SU-DHL-6 (cell line): ENCODE results near the gene A3GALT2.
"Not testable (repeated sequence)": the region's sequence is repeated elsewhere in the genome, so short reads cannot be mapped to it uniquely, and the experiment has no call there.

Source experiments
- H2AFZ ChIP-seq: fragments of 200-600 bp; sonication (generic); 2 replicates; pipeline ENCODE4 v1.6.1; 2014; ENCODE audit warnings: low read depth, mild to moderate bottlenecking, moderate library complexity, mixed read lengths, antibody characterized with exemption, low read length; ENCODE audit not compliant: severe bottlenecking
- H3F3A ChIP-seq: fragments of 200-600 bp; shearing (Covaris generic); 2 replicates; pipeline ENCODE4 v1.6.0; 2016; ENCODE audit warnings: antibody characterized with exemption, mild to moderate bottlenecking; ENCODE audit not compliant: insufficient read depth
- H3K27ac ChIP-seq: fragments of 200-600 bp; sonication (generic); 2 replicates; pipeline ENCODE4 v1.5.1; 2016; ENCODE audit warnings: low read depth, mild to moderate bottlenecking, low read length, moderate library complexity, mixed read lengths
- H3K27me3 ChIP-seq: fragments of 200-600 bp; sonication (generic), shearing (Covaris generic); 2 replicates; pipeline ENCODE4 v1.6.0; 2014; ENCODE audit warnings: mild to moderate bottlenecking, low read length
- H3K36me3 ChIP-seq: fragments of 200-600 bp; sonication (generic); 2 replicates; pipeline ENCODE4 v1.6.1; 2014; ENCODE audit warnings: mild to moderate bottlenecking, low read length, mixed read lengths
- H3K4me2 ChIP-seq: fragments of 300-600, 200-600 bp; shearing (Covaris generic), sonication (generic); 2 replicates; pipeline ENCODE4 v1.6.0; 2014; ENCODE audit warnings: low read length, low read depth, mild to moderate bottlenecking; ENCODE audit not compliant: poor library complexity, severe bottlenecking
- H3K4me3 ChIP-seq: fragments of 200-600 bp; sonication (generic); 2 replicates; pipeline ENCODE4 v1.5.1; 2014; ENCODE audit warnings: antibody characterized with exemption, low read length, mild to moderate bottlenecking, mixed read lengths; ENCODE audit not compliant: insufficient read depth, poor library complexity, severe bottlenecking
- H3K79me2 ChIP-seq: fragments of 200-600 bp; sonication (generic); 2 replicates; pipeline ENCODE4 v1.6.1; 2014; ENCODE audit warnings: mild to moderate bottlenecking, low read length, moderate library complexity; ENCODE audit not compliant: insufficient read depth
- H3K9ac ChIP-seq: fragments of 200-600 bp; sonication (generic); 2 replicates; pipeline ENCODE4 v1.7.0; 2014; ENCODE audit warnings: mild to moderate bottlenecking, low read length
- H3K9me2 ChIP-seq: fragments of 200-600 bp; sonication (generic); replicated peaks from 2 replicates; pipeline ENCODE4 v1.6.1; 2014; ENCODE audit warnings: low read length; ENCODE audit not compliant: insufficient read depth
- H3K9me3 ChIP-seq: fragments of 200-600 bp; sonication (generic); 2 replicates; pipeline ENCODE4 v1.6.1; 2014; ENCODE audit warnings: low read length, mixed read lengths; ENCODE audit not compliant: insufficient read depth
- H4K20me1 ChIP-seq: fragments of 200-600 bp; sonication (generic); 2 replicates; pipeline ENCODE4 v1.6.1; 2014; ENCODE audit warnings: low read depth, mild to moderate bottlenecking, antibody characterized with exemption, low read length, moderate library complexity, mixed read lengths
- CTCF ChIP-seq: fragments of 200-600 bp; sonication (generic); IDR thresholded peaks from one replicate; pipeline ENCODE4 v1.5.1; 2017; ENCODE audit warnings: antibody characterized with exemption, mild to moderate bottlenecking, low read length, moderate library complexity; ENCODE audit not compliant: insufficient read depth, poor library complexity, severe bottlenecking
- EZH2phosphoT487 ChIP-seq: fragments of 200-600 bp; sonication (generic), shearing (Covaris generic); conservative IDR thresholded peaks from 2 replicates; pipeline ENCODE4 v1.6.1; 2018; ENCODE audit warnings: mild to moderate bottlenecking, antibody characterized with exemption, low read length, moderate library complexity, mixed read lengths

Gene A3GALT2

DNA sequence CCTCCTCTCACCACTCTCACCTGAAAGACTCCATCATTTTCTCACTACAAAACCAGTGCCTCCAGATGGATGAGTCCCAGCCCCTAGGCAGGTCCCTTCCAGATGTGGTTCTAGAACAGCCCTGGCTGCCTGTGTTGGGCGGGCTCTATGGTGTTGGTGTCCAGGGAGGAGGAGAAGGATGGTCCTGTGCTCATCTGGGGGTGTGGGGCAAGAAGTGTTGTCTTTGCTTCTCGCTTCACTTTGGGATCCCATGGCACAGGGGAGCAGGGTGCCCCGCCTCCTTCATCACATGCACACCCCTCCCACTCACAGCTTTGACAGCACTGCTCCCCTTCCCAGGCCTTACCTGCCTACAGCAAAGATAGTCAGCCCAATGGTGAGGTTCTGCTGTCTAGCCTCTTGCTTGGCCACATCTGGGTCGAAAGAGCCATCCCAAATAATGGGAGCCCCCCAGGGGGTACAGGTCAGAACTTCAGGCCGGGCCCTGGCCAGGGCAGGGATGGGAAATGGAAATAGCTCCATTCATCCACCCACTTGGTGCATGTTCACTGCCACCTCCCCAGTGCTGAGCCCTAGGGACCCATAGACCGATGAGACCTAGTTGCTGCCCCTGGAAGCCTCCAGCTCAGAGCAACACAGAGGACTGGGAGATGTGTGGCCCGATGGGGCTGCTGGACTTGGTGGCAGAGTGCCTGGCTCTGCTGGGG, 9.0 kb downstream of the A3GALT2 start:
- no peak overlapping the region for H3K4me2 ChIP-seq
- H3K9me2 ChIP-seq = no peaks in the 10 kb centered on the region
- H3K9ac ChIP-seq = no peak overlapping the region
- no peaks in the 10 kb centered on the region for H3K27me3 ChIP-seq
- no peaks in the 10 kb centered on the region for H4K20me1 ChIP-seq
- no peak overlapping the region for H3K4me3 ChIP-seq
- H3K27ac ChIP-seq = no peak overlapping the region
- H3K9me3 ChIP-seq = no peaks in the 10 kb centered on the region
- no peaks in the 10 kb centered on the region for H3K79me2 ChIP-seq
- H3F3A ChIP-seq = no peaks in the 10 kb centered on the region
- H2AFZ ChIP-seq = no peak overlapping the region
- no peaks in the 10 kb centered on the region for H3K36me3 ChIP-seq
- TF ChIP-seq CTCF = no peak
- TF ChIP-seq EZH2phosphoT487 = no peak

- H3K9ac ChIP-seq = no peak overlapping the region
- H3K9me2 ChIP-seq = no peaks in the 10 kb centered on the region
Observed at GRCh38 chr1:33310702-33311101, 10.2 kb downstream of the A3GALT2 start.

DNA sequence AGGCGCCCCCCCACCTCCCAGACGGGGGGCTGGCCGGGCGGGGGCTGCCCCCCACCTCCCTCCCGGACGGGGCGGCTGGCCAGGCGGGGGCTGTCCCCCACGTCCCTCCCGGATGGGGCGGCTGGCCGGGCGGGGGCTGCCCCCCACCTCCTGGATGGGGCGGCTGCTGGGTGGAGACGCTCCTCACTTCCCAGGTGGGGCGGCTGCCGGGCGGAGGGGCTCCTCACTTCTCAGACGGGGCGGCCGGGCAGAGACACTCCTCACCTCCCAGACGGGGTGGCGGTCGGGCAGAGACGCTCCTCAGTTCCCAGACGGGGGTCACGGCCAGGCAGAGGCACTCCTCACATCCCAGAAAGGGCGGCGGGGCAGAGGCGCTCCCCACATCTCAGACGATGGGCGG, 11.5 kb downstream of the A3GALT2 start:
- not testable (repeated sequence) for H3K79me2 ChIP-seq, H3K9ac ChIP-seq, H3K4me2 ChIP-seq, H3K9me2 ChIP-seq, H3F3A ChIP-seq, H3K27me3 ChIP-seq, H3K4me3 ChIP-seq, H4K20me1 ChIP-seq, H3K9me3 ChIP-seq, H3K36me3 ChIP-seq, H2AFZ ChIP-seq, H3K27ac ChIP-seq

More at GRCh38 chr1:33310702-33311101, 10.2 kb downstream of the A3GALT2 start:
- Histone ChIP-seq H3K27me3 (no peaks in the 10 kb centered on the region), H3K36me3 (no peaks in the 10 kb centered on the region), H3K9me3 (no peaks in the 10 kb centered on the region), H3F3A (no peaks in the 10 kb centered on the region), H3K79me2 (no peaks in the 10 kb centered on the region), H3K4me2 (no peak overlapping the region), H3K4me3 (no peak overlapping the region), H2AFZ (no peak overlapping the region), H3K27ac (no peak overlapping the region), H4K20me1 (no peaks in the 10 kb centered on the region)
- TF ChIP-seq CTCF = no peak
- no peak for TF ChIP-seq EZH2phosphoT487

GRCh38 chr1:33307494-33307864, 13.4 kb downstream of the A3GALT2 start:
- no peak overlapping the region for H3K9ac ChIP-seq
- no peaks in the 10 kb centered on the region for H4K20me1 ChIP-seq
- H3K4me2 ChIP-seq = no peak overlapping the region
- H3K27me3 ChIP-seq = no peaks in the 10 kb centered on the region
- H3K9me2 ChIP-seq = no peaks in the 10 kb centered on the region
- no peaks in the 10 kb centered on the region for H3K9me3 ChIP-seq
- no peak overlapping the region for H3K27ac ChIP-seq
- H3K79me2 ChIP-seq = no peaks in the 10 kb centered on the region
- H3K4me3 ChIP-seq = no peak overlapping the region
- H3K36me3 ChIP-seq = no peaks in the 10 kb centered on the region
- no peak overlapping the region for H2AFZ ChIP-seq
- no peaks in the 10 kb centered on the region for H3F3A ChIP-seq
- TF ChIP-seq CTCF (no peak), EZH2phosphoT487 (no peak)
